Stimulated activated CD4-positive, alpha-beta T cell treated with anti-CD3 and anti-CD28 coated beads, Interleukin-2, amount 100 ng/mL, for 24 hours (primary cell): ENCODE results near the gene KRT20.
"Not testable (repeated sequence)": the region's sequence is repeated elsewhere in the genome, so short reads cannot be mapped to it uniquely, and the experiment has no call there.

Experiments
- DNase-seq, 2 donors: peaks; one replicate each; pipeline ENCODE4 v3.0.0-alpha.2; 2020

KRT20 gene

GRCh38 chr17:40895106-40895730, 10.2 kb upstream of the KRT20 start:
- DNase-seq, result no peak

- DNase-seq, result no peak
These were observed 3.2 kb upstream of the KRT20 start for GRCh38 chr17:40888196-40888720.

DNA sequence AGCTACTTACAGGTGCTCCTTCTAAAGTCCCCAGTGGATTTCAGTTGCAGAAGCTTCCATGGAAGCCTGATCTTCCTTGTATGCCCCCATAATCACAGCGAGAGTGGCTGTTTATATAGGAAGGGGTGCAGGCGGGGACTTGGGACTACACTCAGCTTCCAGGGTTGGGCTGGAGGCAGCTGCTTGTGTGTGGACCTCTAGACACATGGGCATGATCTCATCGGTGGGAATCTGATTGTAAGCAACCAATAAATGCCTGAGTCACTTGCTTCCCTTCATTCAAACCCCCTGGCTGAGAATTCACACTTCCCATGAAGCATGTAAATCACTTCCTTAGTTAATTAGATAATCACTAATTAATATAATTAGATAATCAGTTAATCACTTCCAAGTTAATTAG, 1.0 kb upstream of the KRT20 start:
- DNase-seq, result no peak

GRCh38 chr17:40883626-40884334, 1.3 kb downstream of the KRT20 start:
- no peak for DNase-seq

- no peak for DNase-seq
These were observed 2.0 kb downstream of the KRT20 start for GRCh38 chr17:40883031-40883430.

DNA sequence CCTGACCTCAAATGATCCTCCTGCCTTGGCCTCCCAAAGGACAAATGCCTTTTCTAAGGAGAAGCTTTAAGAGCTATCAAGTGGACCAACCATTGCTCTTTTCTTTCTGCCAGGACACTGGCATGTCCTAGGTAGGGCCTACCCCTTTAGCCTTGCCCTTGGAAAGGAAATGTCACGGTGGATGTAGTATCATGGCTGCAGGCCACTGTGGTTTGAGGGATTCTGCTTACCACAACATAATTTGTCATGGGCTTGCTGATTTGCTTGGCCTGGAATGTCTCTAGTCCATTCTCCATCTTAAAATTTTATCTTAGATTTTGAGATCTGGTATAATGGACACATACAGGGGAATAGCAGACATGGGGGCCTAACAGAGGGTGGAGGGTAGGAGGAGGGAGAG, 6.0 kb downstream of the KRT20 start:
- DNase-seq, result no peak

DNA sequence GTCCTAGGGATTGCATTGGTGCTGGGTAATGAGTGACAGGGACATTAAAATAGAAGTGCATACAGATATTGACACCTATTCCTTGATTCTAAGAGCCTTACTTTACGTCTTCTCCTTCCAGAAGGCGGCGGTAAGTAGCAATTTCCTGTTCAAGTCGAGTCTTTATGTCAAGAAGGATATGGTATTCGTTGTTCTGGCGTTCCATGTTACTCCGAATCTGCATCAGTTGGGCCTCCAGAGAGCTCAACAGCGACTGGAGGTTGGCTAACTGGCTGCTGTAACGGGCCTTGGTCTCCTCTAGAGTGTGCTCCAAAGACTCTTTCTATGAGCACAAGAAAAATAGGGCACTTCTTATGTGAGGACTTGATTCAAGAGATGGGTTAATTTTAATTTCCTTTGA, 7.0 kb downstream of the KRT20 start:
- no peak for DNase-seq

- DNase-seq, result no peak
These were observed 11.2 kb downstream of the KRT20 start for GRCh38 chr17:40873801-40874200.

- DNase-seq, result no peak
These were observed 11.8 kb downstream of the KRT20 start for GRCh38 chr17:40873255-40873654.

DNA sequence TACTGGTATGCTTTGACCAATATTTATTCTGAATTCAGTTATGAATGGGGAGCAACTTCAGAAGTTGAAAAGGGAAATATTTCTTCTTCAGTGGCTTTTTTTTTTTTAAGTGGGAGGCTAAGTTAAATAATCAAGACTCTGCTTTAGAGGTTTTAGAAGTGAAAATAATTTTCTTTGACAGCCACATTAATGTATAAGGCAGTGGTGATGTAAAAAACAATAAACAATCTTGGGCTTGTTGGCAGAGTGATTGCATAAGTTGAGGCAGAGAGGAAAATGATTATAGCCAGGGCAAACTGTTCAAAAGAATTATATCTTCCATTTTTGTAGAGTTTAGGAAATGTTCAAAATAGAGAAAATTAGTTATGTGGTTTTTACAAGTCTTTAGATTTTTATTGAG, 12.6 kb downstream of the KRT20 start:
- DNase-seq, result no peak

GRCh38 chr17:40871316-40871715, 13.7 kb downstream of the KRT20 start:
- DNase-seq, result no peak

DNA sequence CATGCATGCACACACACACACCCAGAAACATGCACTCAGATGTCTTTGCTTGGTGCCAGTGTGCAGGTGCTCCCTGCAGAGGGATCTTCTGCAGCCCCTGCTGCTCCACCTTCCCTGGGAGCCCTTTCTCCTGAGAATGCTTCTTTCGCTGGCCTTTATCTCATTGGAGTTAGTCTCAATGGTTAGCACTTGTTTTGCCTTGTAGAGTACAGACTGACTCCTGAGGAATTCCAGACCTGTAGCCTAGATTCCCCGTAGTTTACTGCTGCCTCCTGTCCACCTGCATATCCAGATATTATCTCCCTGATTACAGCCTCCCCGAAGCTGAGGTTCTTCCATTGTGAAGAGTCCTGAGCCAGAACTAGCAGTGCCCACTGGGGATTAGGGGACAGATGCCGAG, 14.9 kb downstream of the KRT20 start:
- DNase-seq, result no peak

DNA sequence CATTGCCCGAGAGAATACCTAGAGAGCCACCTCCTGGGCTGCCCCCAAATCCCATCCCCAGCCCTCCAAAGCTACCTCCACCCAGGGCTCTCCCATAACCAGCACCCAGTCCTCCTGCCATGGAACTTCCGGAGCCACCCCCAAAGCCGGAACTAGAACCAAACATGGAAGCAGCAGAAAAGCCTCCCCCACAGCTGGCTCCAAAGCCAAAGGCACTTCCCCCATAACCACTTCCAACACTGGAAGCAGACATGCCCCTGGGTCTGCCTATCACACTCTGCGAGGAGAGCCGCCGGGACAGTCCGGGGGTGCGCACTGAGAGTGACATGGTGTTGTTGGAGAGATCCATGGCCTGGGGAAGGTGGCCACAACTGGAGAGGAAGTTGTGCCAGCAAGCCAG, 18.2 kb downstream of the KRT20 start, which contains the start of gene KRT12:
TSS of gene KRT12 (minus strand) at position 386 of the 400 bp plus-strand sequence. CDS start at position 349, 37 bp downstream.
- no peak for DNase-seq

- DNase-seq, result no peak
These were observed 20.2 kb downstream of the KRT20 start for GRCh38 chr17:40864661-40865390.

DNA sequence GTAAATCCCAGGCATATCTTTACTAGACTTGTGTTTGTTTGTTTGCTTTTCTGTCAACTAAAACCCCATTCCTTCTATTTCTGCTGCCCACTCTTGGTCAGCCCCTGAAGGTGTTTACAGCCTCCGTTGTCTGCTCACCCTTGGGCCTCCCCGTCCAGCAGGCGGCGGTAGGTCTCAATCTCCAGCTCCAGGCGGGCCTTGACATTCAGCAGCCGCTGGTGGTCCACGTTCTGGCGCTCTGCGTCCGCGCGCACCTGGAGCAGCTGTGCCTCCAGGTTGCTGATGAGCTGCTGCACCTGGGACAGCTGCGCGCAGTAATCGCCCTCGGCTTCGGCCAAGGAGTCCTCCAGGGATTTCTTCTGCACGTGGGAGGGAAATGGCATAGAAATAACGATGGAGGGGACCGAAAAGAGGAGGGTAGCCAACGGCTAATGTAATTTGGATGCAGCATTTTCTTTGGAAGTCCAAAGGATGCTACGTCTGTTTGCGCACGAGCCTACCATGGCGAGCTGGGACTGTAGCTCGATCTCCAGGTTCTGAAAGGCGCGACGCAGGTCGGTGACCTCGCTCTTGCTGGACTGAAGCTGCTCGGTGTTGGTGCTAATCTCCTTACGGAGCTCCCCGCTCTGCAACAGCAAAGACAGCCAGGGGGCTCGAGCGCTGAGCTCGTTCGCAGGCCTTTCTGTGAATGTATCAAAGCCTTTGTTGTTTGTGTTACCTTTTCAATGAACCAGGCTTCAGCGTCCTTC, 21.9 kb downstream of the KRT20 start:
- peak in 1 of 2 donors; percentile 20 for DNase-seq

GRCh38 chr17:40859536-40859935, 25.5 kb downstream of the KRT20 start:
- no peak for DNase-seq

DNA sequence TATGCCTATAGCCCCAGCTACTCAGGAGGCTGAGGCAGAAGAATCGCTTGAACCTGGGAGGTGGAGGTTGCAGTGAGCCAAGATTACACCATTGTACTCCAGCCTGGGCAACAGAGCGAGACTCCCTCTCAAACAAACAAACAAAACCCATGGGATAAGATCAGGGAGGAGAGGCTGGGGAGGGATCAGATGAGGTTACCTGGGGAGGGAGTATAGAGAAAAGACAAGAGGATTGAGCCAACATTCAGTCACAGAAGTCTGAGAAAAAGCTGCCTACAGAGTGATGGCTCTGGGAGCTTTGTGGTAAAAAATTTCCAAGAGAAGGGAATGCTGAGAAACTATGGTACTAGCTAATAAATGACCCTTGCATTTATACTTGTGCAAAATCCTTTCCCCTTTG, 26.4 kb downstream of the KRT20 start:
- DNase-seq, result not testable (repeated sequence)

DNA sequence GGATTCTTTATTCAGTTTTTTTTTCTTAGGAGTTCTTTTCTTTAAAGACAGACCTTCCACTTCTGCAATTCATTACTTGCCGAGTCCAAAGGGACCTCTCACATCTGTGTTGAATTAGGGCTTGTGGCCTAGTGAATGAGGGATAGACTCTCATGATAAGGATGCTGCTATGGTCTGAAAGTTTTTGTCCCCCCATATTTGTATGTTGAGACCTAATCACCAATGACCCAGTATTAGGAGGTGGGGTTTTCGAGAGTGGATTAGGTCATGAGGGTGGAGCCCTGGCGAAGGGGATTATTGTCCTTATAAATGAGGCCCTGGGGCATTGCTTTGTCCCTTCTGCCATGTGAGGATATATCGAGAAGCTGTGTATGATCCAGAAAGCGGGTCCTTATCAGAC, 27.5 kb downstream of the KRT20 start:
- no peak for DNase-seq

DNA sequence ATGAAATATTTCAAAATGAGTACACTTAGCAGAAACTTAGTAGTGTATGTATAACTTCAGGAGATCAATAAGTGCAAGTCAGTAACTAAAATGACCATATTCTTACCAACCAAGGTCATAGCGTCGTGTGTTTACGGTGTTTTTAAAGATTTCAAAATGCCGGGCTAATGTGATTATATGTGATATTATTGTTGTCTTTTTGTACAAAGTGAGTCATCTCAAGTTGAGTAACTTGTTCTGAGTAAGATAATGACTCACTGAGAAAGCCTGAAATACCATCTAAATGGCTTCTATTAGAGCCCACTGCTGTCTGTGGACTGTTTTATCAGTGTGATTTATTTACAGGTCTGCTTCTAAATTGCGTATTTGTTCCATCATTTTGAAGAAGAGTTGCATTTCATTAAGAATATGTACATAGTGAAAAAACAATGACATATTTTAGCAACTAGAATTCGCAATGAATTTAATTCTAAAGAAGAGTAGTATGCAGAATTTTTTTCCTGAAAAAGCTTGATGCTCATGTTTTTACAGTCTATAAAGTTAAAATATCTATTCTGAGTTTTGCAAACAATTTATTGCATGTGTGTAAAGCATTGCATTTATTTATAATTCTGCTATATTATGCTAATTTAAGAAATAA, 30.7 kb downstream of the KRT20 start:
- no peak for DNase-seq

DNA sequence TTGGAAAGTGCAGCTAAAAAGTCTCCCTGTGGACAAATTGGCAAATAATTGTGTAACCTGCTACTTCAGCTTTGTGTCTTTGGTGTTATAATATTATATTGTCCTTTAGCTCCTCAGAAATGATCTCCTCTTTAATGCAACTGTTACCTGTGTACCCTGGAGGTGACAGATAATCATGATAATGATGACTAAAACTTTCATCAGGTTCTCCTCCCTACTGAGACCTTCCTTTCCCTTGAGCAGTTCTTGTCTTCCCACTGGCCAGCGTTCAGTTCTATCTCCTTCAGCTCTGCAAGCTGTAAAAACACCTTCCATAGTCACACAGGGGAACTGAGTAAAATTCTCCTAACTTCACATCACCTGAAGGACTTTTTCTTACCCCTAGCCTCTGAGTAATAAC, 32.7 kb downstream of the KRT20 start:
- DNase-seq, result no peak

GRCh38 chr17:40850293-40850972, 34.6 kb downstream of the KRT20 start:
- no peak for DNase-seq

DNA sequence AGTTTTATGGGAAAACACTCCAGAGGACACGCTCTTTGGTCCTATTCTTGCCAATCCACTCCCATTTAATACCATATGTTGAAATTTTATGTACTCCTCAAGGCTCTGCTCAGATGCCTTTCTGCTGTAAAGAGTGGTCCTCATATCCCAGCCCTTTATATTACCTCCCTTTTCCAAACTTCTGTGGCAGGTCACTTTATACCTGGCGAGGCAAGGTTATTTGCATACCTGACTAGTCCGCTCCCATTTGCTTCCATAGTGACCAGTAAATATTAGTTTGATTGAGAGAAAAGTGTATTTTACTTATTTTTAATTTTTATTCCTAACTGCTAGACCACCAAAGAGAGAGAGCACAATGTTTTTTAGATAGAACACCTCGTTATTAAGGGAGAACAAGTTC, 35.3 kb downstream of the KRT20 start:
- DNase-seq, result no peak
